ENCODE results near the gene IL5. TPM values are rescaled to one million over a fixed set of nuclear protein-coding genes. Genes with fewer than 3 reads are reported as not detected.
"Not testable (repeated sequence)": the region's sequence is repeated elsewhere in the genome, so short reads cannot be mapped to it uniquely, and the experiment has no call there.

Gene IL5
- total RNA-seq, 4 donors from 2014 or later = not detected

DNA sequence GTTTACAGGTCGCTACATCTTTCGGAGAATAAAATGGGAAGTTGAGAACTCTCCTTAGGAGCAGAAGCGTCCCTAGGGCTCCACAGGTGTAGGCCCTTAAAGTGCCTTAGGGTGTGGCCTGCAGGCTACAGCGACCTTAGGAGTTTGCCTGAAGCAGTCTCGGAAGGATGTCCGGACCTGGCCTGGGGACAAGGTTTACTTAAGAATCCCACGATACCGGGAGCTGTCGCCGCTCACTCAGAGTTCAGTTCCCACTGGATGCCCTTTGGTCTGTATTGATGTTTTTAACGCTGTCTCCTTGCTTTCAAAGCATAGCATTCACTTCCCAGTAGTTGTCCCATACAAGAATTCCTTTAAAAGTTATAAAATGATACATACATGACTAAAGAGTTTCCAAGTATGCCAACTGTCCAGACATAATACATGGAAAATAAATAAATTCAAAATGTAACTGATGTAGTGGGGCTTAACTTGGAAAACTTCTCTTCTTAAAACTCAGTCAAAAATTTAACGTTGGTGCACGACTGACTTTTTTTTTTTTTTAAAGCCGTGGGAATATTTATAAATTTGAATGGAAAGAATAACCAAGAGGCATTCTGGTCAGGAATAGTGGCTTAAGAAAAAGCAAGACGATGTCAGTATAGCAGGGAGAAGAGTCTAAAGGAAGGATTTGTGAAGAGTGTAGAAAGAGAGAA, 14.3 kb upstream of the IL5 start:
- Histone ChIP-seq H3K4me3 (peak overlapping the region; percentile 85 to 91 (median 86)), H3K27me3 (peaks cover 0 to 4% (median 0%) of the 10 kb centered on the region in 4 donors), H3K4me1 (peaks cover 15 to 31% (median 30%) of the 10 kb centered on the region in 4 donors), H3K36me3 (peaks cover 0 to 26% (median 14%) of the 10 kb centered on the region in 4 donors), H3K27ac (replicated peaks in 1 of 4) (peak overlapping the region; percentile 87 to 96 (median 90)), H3K9me3 (no peaks in the 10 kb centered on the region)
- no peak for TF ChIP-seq POLR2A (IDR thresholded peaks at IDR 0.05; ENCODE audit: low read depth)
- no peak for TF ChIP-seq POLR2AphosphoS5 (IDR thresholded peaks at IDR 0.05)
- intact Hi-C loops (cut with DNase I) = loop anchor here (5.0 kb wide), 1 partner anchor 170 kb away; no protein-coding TSS in a partner anchor
- no peak for DNase-seq (ENCODE audit: extremely low spot score)
- WGBS = 5% methylated on average over 15 of the region's 15 CpGs

DNA sequence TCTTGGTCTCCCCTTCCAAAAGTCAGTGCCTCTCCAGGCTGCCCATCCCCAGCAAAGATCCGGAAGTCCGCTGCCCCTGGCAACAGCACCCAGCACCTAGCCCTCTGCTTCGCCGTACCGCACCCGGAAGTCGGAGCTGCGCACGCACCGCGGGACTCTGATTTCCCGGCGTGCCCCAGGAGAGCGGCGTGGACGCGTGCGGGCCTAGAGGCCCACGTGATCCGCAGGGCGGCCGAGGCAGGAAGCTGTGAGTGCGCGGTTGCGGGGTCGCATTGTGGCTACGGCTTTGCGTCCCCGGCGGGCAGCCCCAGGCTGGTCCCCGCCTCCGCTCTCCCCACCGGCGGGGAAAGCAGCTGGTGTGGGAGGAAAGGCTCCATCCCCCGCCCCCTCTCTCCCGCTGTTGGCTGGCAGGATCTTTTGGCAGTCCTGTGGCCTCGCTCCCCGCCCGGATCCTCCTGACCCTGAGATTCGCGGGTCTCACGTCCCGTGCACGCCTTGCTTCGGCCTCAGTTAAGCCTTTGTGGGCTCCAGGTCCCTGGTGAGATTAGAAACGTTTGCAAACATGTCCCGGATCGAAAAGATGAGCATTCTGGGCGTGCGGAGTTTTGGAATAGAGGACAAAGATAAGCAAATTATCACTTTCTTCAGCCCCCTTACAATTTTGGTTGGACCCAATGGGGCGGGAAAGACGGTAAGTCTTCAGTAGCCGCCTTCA, 13.6 kb upstream of the IL5 start, which contains the start of gene RAD50:
Gene RAD50, plus strand, starts transcription at position 215 of the 715 bp plus-strand sequence. Its CDS starts 348 bp downstream, at position 563.
- Histone ChIP-seq H3K4me3 (peak within 1 kb of the TSS; percentile 85 to 91 (median 86)), H3K4me1 (peaks cover 15 to 31% (median 30%) of the 10 kb centered on the region in 4 donors), H3K27ac (replicated peaks in 1 of 4) (peak within 1 kb of the TSS; percentile 87 to 96 (median 90)), H3K27me3 (peaks cover 0 to 4% (median 0%) of the 10 kb centered on the region in 4 donors), H3K9me3 (no peaks in the 10 kb centered on the region), H3K36me3 (peaks cover 0 to 23% (median 14%) of the 10 kb centered on the region in 4 donors)
- TF ChIP-seq POLR2AphosphoS5 (IDR thresholded peaks at IDR 0.05) = peak; percentile 96 to 97
- TF ChIP-seq POLR2A (IDR thresholded peaks at IDR 0.05; ENCODE audit: low read depth) = peak; percentile 90
- TF ChIP-seq EP300 (IDR thresholded peaks at IDR 0.05) = no peak
- DNase-seq (ENCODE audit: extremely low spot score) = peak; percentile 98
- WGBS = under 1% methylated on average over 18 of the region's 53 CpGs
- intact Hi-C loops (cut with DNase I) = loop anchor here (5.0 kb wide), 1 partner anchor 170 kb away; no protein-coding TSS in a partner anchor

DNA sequence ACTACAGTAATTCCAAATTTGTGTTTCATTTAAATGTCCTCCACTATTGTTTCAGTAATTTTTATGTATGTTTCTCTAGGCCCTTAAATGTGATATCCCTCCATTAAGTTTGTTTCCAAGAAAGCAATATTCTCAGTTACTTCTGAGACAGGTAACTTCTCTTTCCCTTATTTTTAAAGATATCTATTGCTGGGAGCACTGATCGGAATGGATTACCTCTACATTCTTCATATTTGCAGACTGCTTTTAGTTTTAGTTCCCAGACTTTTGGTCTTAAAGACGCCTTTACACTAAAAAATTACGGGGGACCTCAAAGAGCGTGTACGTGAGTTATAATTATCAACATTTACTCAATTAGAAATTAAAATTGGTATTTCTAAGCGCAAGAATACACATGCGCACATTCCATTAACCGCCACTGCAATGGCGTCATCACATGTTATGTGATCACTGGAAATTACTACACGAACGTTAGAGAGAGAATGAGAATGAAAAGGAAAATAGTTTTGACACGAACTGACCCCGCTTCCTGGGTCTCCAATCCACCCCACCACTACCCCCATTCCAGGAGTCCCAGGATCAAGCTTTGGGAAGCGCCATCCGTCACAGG, 12.9 kb upstream of the IL5 start:
- intact Hi-C loops (cut with DNase I) = loop anchor here (5.0 kb wide), 1 partner anchor 169 kb away; no protein-coding TSS in a partner anchor
- no peak for DNase-seq (ENCODE audit: extremely low spot score)
- H3K27me3 ChIP-seq = peaks cover 0 to 4% (median 0%) of the 10 kb centered on the region in 4 donors
- 51% methylated on average over 15 of the region's 15 CpGs for WGBS
- peak overlapping the region; percentile 87 to 96 (median 90) for H3K27ac ChIP-seq (replicated peaks in 1 of 4)
- H3K4me1 ChIP-seq = peaks cover 15 to 31% (median 30%) of the 10 kb centered on the region in 4 donors
- H3K36me3 ChIP-seq = peaks cover 0 to 18% (median 12%) of the 10 kb centered on the region in 4 donors
- TF ChIP-seq POLR2AphosphoS5 (IDR thresholded peaks at IDR 0.05) = no peak
- TF ChIP-seq POLR2A (IDR thresholded peaks at IDR 0.05; ENCODE audit: low read depth) = no peak
- TF ChIP-seq, protein P1, sequence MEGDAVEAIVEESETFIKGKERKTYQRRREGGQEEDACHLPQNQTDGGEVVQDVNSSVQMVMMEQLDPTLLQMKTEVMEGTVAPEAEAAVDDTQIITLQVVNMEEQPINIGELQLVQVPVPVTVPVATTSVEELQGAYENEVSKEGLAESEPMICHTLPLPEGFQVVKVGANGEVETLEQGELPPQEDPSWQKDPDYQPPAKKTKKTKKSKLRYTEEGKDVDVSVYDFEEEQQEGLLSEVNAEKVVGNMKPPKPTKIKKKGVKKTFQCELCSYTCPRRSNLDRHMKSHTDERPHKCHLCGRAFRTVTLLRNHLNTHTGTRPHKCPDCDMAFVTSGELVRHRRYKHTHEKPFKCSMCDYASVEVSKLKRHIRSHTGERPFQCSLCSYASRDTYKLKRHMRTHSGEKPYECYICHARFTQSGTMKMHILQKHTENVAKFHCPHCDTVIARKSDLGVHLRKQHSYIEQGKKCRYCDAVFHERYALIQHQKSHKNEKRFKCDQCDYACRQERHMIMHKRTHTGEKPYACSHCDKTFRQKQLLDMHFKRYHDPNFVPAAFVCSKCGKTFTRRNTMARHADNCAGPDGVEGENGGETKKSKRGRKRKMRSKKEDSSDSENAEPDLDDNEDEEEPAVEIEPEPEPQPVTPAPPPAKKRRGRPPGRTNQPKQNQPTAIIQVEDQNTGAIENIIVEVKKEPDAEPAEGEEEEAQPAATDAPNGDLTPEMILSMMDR (IDR thresholded peaks at IDR 0.05) = no peak
- TF ChIP-seq EP300 (IDR thresholded peaks at IDR 0.05) = no peak
- H3K4me3 ChIP-seq = peak overlapping the region; percentile 85 to 91 (median 86)
- no peaks in the 10 kb centered on the region for H3K9me3 ChIP-seq

DNA sequence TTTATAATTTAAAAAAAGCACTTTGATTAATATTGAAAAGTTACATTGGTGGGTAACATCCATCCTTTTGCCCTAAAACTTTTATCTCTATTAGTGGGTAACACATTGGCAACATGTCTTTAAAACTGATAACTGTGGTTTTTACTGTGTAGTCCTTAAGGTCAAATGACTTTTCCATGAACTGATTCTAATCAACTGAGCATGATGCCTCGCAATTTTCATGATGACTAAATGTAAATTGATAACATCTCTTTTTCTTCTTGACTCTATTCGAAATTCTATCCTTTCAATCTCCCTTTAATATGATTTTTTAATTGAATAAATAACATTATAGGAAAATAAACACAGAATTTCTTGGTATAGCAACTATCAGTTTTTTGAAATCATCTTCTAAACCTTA, 6.3 kb upstream of the IL5 start:
- H3K9me3 ChIP-seq = no peaks in the 10 kb centered on the region
- no peak overlapping the region for H3K4me3 ChIP-seq
- DNase-seq (ENCODE audit: extremely low spot score) = no peak
- H3K27me3 ChIP-seq = no peaks in the 10 kb centered on the region
- 83% methylated on average over 2 of the region's 2 CpGs for WGBS
- intact Hi-C loops (cut with DNase I) = no loop called here
- H3K36me3 ChIP-seq = no peaks in the 10 kb centered on the region
- H3K27ac ChIP-seq (replicated peaks in 1 of 4) = no peak overlapping the region
- H3K4me1 ChIP-seq = no peaks in the 10 kb centered on the region
- TF ChIP-seq EP300 (IDR thresholded peaks at IDR 0.05) = no peak
- no peak for TF ChIP-seq POLR2AphosphoS5 (IDR thresholded peaks at IDR 0.05)
- TF ChIP-seq POLR2A (IDR thresholded peaks at IDR 0.05; ENCODE audit: low read depth) = no peak
- TF ChIP-seq, protein P1 (IDR thresholded peaks at IDR 0.05) = no peak

DNA sequence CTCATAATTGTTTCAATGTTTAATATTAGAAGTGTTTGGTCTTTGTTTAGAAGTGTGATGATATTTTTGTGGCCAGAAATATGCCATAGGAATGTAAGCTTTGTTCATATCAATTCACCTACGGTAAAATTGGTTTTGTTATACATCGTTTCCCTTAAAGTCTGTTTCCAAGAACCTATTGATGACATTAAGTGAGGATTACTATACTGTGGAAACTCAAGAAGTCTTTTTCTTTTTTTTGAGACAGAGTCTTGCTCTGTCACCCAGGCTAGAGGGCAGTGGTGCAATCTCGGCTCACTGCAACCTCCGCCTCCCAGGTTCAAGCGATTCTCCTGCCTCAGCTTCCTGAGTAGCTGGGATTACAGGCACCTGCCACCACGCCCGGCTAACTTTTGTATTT, 5.5 kb upstream of the IL5 start:
- H3K9me3 ChIP-seq; H3K36me3 ChIP-seq; intact Hi-C loops (cut with DNase I); DNase-seq (ENCODE audit: extremely low spot score); H3K27me3 ChIP-seq; H3K4me1 ChIP-seq; H3K4me3 ChIP-seq; H3K27ac ChIP-seq (replicated peaks in 1 of 4): not testable (repeated sequence)
- WGBS = 94% methylated on average over 7 of the region's 7 CpGs
